ENCODE results near the gene MGME1. TPM values are rescaled to one million over a fixed set of nuclear protein-coding genes. Genes with fewer than 3 reads are reported as not detected.

MGME1 gene
- total RNA-seq, 4 donors from 2014 or later, result 11.2 to 18.9 (median 12.0) TPM

DNA sequence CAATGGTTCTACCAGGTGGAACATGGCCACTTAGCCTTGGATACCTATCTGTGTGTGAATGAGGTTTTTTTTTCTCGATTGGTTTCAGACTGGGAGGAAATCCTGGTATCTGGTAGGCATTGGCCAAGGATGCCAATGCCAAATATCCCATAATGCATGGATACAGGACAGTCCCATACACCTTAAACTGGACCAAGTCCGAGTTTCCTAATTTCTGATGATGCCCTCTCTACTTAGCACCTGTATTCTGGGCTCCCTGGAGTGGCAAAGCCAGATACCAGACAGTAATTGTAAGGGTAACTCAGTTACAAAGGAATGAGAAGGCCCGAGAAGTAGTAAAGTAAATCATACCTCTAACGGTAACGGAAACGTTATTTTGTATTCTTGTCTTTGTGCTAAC lies 18.1 kb upstream of the MGME1 start:
- TF ChIP-seq, protein P1, sequence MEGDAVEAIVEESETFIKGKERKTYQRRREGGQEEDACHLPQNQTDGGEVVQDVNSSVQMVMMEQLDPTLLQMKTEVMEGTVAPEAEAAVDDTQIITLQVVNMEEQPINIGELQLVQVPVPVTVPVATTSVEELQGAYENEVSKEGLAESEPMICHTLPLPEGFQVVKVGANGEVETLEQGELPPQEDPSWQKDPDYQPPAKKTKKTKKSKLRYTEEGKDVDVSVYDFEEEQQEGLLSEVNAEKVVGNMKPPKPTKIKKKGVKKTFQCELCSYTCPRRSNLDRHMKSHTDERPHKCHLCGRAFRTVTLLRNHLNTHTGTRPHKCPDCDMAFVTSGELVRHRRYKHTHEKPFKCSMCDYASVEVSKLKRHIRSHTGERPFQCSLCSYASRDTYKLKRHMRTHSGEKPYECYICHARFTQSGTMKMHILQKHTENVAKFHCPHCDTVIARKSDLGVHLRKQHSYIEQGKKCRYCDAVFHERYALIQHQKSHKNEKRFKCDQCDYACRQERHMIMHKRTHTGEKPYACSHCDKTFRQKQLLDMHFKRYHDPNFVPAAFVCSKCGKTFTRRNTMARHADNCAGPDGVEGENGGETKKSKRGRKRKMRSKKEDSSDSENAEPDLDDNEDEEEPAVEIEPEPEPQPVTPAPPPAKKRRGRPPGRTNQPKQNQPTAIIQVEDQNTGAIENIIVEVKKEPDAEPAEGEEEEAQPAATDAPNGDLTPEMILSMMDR (IDR thresholded peaks at IDR 0.05), result no peak
- TF ChIP-seq POLR2A (IDR thresholded peaks at IDR 0.05), result no peak
- intact Hi-C loops (cut with DNase I), result no loop called here
- 78 to 88% methylated on average over 6 of the region's 6 CpGs for WGBS, 2 donors
- Histone ChIP-seq H3K27me3 (no peaks in the 10 kb centered on the region), H3K27ac (no peak overlapping the region), H3K4me3 (no peak overlapping the region), H3K4me1 (peaks cover 0 to 10% (median 0%) of the 10 kb centered on the region in 3 donors), H3K9me3 (no peaks in the 10 kb centered on the region), H3K36me3 (peaks cover 23 to 100% (median 54%) of the 10 kb centered on the region in 3 donors)
- no peak for DNase-seq

DNA sequence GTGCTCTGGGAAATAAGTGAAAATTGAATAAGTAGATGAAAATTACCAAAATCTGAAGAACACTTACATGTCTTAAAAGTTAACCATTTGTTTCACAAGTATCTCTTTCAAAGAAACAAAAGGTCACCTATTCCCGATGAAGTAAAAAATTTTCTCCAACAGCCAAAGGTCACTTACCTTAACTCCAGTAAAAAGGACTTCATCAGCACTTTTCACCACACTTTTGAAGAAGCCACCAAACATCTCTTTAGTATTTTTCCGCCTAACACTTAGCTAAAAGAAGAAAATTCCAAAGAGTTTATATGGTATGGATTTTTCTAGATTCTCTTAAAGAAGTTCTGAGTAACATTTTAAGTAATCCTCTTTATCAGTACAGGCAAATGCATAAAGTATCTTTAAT lies 17.5 kb upstream of the MGME1 start:
- Histone ChIP-seq H3K4me3 (no peak overlapping the region), H3K36me3 (peaks cover 19 to 100% (median 54%) of the 10 kb centered on the region in 3 donors), H3K4me1 (peaks cover 0 to 17% (median 0%) of the 10 kb centered on the region in 3 donors), H3K27ac (no peak overlapping the region), H3K9me3 (no peaks in the 10 kb centered on the region), H3K27me3 (no peaks in the 10 kb centered on the region)
- DNase-seq, result no peak
- TF ChIP-seq, protein P1 (IDR thresholded peaks at IDR 0.05), result no peak
- no peak for TF ChIP-seq POLR2A (IDR thresholded peaks at IDR 0.05)
- WGBS, 2 donors, result 84 to 89% methylated on average over 2 of the region's 2 CpGs
- intact Hi-C loops (cut with DNase I), result no loop called here

DNA sequence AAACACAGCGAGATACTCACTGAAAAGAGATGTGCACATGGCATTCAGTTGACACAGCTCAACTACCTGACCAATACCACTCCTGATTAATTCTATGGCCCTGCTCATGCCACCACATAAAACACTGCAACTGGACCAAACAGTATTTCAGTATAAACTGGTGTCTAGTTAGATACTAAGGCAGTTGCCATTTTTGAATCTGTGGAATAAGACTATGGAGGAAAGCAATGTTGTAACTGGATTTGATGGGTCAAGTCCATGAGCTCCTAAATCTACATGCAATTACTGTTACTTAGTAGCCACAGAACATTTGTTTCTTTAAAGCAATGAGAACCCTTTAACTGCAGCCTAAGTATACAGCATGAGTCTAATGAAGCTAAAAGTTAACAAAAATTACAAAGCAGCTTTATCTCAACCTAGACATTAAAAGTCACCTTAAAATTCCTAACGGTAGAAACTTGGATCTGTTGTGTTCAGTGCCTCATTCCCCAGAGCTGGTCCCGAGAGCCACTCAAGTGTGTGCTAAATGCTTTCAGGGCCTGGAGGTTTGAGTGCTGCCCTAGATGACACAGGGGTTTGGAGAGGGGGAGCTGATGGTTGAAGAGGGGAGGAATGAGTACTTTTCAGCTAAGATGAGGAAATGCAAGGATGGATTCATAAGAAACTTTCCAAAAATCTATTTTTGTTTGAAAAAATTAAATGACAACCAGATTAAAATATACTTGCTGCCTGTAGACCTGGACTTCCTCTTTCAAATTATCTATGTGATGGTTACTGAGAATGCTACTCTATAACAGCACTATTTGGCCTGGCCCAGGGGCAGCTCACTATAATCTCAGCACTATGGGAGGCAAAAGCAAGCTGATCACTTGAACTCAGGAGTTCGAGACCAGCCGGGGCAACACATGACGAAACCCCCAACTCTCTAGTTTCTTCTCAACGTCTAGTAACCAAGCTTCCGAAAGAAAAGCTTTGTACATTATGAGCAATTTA lies 15.8 kb upstream of the MGME1 start:
- H3K4me3 ChIP-seq, result no peak overlapping the region
- H3K36me3 ChIP-seq, result peaks cover 16 to 84% (median 45%) of the 10 kb centered on the region in 3 donors
- DNase-seq, result no peak
- no peak for TF ChIP-seq POLR2A (IDR thresholded peaks at IDR 0.05)
- TF ChIP-seq, protein P1 (IDR thresholded peaks at IDR 0.05), result no peak
- intact Hi-C loops (cut with DNase I), result no loop called here
- H3K27me3 ChIP-seq, result no peaks in the 10 kb centered on the region
- H3K27ac ChIP-seq, result no peak overlapping the region
- H3K4me1 ChIP-seq, result peaks cover 6 to 32% (median 7%) of the 10 kb centered on the region in 3 donors
- 90 to 91% methylated on average over 8 of the region's 8 CpGs for WGBS, 2 donors
- no peaks in the 10 kb centered on the region for H3K9me3 ChIP-seq

DNA sequence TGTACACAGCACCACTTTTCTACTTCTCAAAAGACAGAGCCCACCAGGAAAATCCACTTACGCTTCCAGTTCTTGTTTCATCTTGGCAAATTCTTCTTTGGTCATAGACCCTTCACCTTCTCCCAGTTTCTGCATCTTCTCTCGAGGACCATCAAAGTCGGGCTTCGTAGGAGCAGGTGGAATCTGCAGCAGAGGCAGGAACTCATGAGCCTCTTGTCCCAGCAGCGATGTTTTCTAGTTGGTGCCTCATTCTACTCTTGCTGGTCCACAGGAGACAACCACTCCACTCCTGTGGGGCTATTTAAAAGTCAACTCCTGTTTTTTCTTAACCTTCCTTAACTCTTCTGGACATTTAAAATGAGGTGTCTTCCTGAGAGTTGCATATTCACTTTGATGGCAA lies 14.9 kb upstream of the MGME1 start:
- Histone ChIP-seq H3K27me3 (no peaks in the 10 kb centered on the region), H3K27ac (no peak overlapping the region), H3K36me3 (peaks cover 16 to 75% (median 38%) of the 10 kb centered on the region in 3 donors), H3K4me1 (peaks cover 13 to 42% (median 17%) of the 10 kb centered on the region in 3 donors), H3K4me3 (no peak overlapping the region), H3K9me3 (no peaks in the 10 kb centered on the region)
- TF ChIP-seq POLR2A (IDR thresholded peaks at IDR 0.05), result no peak
- TF ChIP-seq, protein P1 (IDR thresholded peaks at IDR 0.05), result no peak
- DNase-seq, result no peak
- 94 to 95% methylated on average over 5 of the region's 5 CpGs for WGBS, 2 donors
- intact Hi-C loops (cut with DNase I), result no loop called here

DNA sequence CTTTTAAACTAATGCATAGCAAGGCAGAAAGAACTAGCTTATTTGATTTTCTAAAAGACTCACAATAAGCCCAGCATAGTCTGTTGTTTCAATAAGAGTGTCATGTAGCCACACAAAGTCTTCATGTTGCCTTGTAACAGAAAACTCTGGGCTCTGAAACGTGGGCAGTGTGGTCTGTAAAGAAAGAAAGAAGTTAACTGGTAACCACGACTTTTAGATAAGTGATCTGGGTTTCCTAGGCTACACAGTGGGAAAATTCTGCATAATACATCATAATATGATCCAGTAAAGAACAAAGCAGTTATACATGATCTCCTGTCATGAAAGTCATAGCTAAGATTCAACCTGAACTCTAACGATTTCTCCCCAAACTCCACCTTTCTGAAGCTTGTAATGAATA lies 13.5 kb upstream of the MGME1 start:
- Histone ChIP-seq H3K36me3 (peaks cover 8 to 61% (median 25%) of the 10 kb centered on the region in 3 donors), H3K27me3 (no peaks in the 10 kb centered on the region), H3K27ac (peak overlapping the region in 1 of 4 donors; percentile 6), H3K9me3 (no peaks in the 10 kb centered on the region), H3K4me3 (no peak overlapping the region), H3K4me1 (peaks cover 18 to 55% (median 29%) of the 10 kb centered on the region in 3 donors)
- 38 to 44% methylated on average over 3 of the region's 3 CpGs for WGBS, 2 donors
- DNase-seq, result no peak
- TF ChIP-seq, protein P1 (IDR thresholded peaks at IDR 0.05), result no peak
- TF ChIP-seq POLR2A (IDR thresholded peaks at IDR 0.05), result no peak
- intact Hi-C loops (cut with DNase I), result no loop called here
